HL-60 (cell line): Measurements from ENCODE around the gene CDHR5.
A peak's percentile ranks its signal among the peaks of the same experiment; 100 is the strongest.

ENCODE experiments used
- DNase-seq, 2 experiments: peaks; one replicate each; pipeline ENCODE4 v3.0.0-alpha.2; 2010 to 2020; ENCODE audit warnings: low read depth in 1 of 2, low spot score in 1 of 2
- H3K27ac ChIP-seq: fragments of 250-450 bp; sonication (Bioruptor Pico); replicated peaks from 2 replicates; pipeline ENCODE4 v1.5.1; 2020; ENCODE audit warnings: mild to moderate bottlenecking, moderate library complexity
- H3K27me3 ChIP-seq: fragments of 250-450 bp; sonication (Bioruptor Pico); 2 replicates; pipeline ENCODE4 v1.5.1; 2021; ENCODE audit warnings: mild to moderate bottlenecking, moderate library complexity; ENCODE audit not compliant: insufficient read depth, poor library complexity, severe bottlenecking
- H3K4me3 ChIP-seq: replicated peaks from 2 replicates; pipeline ENCODE4 v1.5.1; 2011; ENCODE audit warnings: mild to moderate bottlenecking, control low read depth, low read length; ENCODE audit not compliant: insufficient read depth
- GABPA ChIP-seq: IDR thresholded peaks from 2 replicates; pipeline ENCODE4 v1.6.1; 2012; ENCODE audit warnings: low read depth
- POLR2AphosphoS5 ChIP-seq: IDR thresholded peaks from 2 replicates; pipeline ENCODE4 v1.6.1; 2012; ENCODE audit warnings: low read depth
- SPI1 ChIP-seq: IDR thresholded peaks from 2 replicates; pipeline ENCODE4 v1.6.1; 2012; ENCODE audit warnings: low read depth, mild to moderate bottlenecking, borderline replicate concordance
- TF ChIP-seq, protein P1 (sequence below): IDR thresholded peaks from one replicate; pipeline ENCODE4 v1.5.1; 2011; ENCODE audit warnings: low read length, control low read depth, inconsistent platforms; ENCODE audit not compliant: insufficient read depth
- TF ChIP-seq, protein P2 (sequence below): IDR thresholded peaks from 2 replicates; pipeline ENCODE4 v1.6.1; 2012; ENCODE audit warnings: low read depth; ENCODE audit not compliant: insufficient replicate concordance

Gene CDHR5

DNA sequence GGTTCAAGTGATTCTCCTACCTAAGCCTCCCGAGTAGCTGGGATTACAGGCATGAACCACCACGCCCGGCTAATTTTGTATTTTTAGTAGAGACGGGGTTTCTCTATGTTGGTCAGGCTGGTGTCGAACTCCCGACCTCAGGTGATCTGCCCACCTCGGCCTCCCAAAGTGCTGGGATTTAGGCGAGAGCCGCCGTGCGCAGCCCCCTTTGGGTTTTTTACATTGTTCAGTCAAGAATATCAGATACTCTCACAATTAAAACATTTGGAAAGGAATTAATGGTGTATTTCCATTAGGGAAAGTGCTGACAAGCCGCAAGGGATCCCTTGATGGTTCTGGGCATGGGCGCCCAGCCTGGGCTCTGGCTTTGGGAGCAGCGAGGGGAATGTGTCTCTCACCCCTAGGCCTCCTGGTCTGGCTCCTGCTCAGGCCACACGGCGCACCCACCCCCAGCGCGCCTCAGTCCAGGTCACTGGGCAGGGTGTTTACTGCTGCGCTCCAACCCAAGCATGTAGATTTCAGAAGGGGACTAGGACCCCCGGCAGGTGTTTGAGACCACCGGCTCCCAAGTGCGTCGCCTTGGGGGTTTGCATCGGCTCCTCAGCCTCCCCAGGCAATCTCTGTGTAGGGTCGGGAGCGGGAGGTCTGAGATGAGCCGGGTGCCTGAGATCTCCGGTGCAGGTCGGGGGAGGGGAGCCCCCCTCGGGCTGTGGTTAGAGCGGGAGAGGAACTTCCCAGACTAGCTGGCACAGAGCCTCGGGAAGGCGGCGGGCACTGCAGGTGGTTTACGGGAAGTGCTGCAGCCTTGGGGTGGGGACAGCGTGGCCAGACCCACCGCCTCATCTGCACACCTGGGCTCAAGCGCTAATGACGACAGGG is 8.2 kb downstream of the CDHR5 start:
- peak overlapping the region; percentile 69 for H3K4me3 ChIP-seq
- peak; percentile 45; the same call in 1 of the 2 replicates for TF ChIP-seq POLR2AphosphoS5
- TF ChIP-seq SPI1, result peak; percentile 63; the same call in 1 of the 2 replicates
- TF ChIP-seq, protein P1, sequence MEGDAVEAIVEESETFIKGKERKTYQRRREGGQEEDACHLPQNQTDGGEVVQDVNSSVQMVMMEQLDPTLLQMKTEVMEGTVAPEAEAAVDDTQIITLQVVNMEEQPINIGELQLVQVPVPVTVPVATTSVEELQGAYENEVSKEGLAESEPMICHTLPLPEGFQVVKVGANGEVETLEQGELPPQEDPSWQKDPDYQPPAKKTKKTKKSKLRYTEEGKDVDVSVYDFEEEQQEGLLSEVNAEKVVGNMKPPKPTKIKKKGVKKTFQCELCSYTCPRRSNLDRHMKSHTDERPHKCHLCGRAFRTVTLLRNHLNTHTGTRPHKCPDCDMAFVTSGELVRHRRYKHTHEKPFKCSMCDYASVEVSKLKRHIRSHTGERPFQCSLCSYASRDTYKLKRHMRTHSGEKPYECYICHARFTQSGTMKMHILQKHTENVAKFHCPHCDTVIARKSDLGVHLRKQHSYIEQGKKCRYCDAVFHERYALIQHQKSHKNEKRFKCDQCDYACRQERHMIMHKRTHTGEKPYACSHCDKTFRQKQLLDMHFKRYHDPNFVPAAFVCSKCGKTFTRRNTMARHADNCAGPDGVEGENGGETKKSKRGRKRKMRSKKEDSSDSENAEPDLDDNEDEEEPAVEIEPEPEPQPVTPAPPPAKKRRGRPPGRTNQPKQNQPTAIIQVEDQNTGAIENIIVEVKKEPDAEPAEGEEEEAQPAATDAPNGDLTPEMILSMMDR, result no peak
- H3K27ac ChIP-seq, result peak overlapping the region; percentile 89
- H3K27me3 ChIP-seq, result no peaks in the 10 kb centered on the region
- DNase-seq, result peak in 1 of 2 experiments; percentile 60

DNA sequence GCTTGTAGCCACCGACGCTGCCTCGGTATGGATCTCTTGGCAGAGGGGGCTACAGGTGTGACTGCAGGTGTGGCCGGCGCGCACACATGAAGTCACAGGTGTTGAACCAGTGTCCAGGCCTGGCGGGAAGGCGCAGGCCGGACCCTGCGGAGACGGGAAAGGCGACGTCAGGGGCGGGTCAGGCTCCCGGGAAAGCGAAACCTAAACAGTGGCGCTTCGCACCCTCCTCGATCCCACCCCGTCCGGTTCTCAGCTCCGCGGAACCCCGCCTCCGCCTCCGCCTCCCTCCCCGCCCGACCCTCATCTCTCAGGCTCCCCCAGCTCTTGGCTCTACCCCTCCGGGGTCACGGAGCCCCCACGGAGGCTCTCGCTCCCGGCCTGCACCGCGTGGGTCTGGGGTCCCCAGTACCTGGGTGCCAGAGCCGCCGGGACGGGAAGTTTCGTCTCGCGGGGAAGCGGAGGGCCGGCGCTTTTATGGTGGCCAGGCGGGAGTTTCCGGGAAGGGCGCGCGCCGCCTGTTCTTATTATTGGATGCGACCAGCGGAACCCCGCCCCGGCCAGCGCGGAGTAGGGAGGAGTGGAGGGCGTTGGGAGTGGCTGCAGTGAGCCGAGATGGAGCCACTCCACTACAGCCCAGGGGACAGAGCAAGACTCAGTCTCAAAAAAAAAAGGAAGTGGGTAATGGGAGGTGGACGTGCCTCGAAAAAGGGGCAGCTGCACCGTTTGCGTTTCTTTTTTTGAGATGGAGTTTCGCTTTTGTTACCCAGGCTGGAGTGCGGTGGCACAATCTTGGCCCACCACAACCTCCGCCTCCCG is 9.0 kb downstream of the CDHR5 start, which contains the start of gene IRF7:
Gene IRF7, minus strand, starts transcription at position 447 of the 816 bp plus-strand sequence. CDS start 586 bp downstream, outside the sequence.
- H3K27me3 ChIP-seq, result no peaks in the 10 kb centered on the region
- H3K27ac ChIP-seq, result peak within 1 kb of the TSS; percentile 89
- TF ChIP-seq, protein P1, result no peak
- peak; percentile 99 for TF ChIP-seq SPI1
- TF ChIP-seq POLR2AphosphoS5, result peak; percentile 62; the same call in 1 of the 2 replicates
- TF ChIP-seq, protein P2, sequence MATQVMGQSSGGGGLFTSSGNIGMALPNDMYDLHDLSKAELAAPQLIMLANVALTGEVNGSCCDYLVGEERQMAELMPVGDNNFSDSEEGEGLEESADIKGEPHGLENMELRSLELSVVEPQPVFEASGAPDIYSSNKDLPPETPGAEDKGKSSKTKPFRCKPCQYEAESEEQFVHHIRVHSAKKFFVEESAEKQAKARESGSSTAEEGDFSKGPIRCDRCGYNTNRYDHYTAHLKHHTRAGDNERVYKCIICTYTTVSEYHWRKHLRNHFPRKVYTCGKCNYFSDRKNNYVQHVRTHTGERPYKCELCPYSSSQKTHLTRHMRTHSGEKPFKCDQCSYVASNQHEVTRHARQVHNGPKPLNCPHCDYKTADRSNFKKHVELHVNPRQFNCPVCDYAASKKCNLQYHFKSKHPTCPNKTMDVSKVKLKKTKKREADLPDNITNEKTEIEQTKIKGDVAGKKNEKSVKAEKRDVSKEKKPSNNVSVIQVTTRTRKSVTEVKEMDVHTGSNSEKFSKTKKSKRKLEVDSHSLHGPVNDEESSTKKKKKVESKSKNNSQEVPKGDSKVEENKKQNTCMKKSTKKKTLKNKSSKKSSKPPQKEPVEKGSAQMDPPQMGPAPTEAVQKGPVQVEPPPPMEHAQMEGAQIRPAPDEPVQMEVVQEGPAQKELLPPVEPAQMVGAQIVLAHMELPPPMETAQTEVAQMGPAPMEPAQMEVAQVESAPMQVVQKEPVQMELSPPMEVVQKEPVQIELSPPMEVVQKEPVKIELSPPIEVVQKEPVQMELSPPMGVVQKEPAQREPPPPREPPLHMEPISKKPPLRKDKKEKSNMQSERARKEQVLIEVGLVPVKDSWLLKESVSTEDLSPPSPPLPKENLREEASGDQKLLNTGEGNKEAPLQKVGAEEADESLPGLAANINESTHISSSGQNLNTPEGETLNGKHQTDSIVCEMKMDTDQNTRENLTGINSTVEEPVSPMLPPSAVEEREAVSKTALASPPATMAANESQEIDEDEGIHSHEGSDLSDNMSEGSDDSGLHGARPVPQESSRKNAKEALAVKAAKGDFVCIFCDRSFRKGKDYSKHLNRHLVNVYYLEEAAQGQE, result no peak
- peak; percentile 63; the same call in 1 of the 2 replicates for TF ChIP-seq GABPA
- peak; percentile 78 to 98 for DNase-seq
- peak within 1 kb of the TSS; percentile 69 for H3K4me3 ChIP-seq

DNA sequence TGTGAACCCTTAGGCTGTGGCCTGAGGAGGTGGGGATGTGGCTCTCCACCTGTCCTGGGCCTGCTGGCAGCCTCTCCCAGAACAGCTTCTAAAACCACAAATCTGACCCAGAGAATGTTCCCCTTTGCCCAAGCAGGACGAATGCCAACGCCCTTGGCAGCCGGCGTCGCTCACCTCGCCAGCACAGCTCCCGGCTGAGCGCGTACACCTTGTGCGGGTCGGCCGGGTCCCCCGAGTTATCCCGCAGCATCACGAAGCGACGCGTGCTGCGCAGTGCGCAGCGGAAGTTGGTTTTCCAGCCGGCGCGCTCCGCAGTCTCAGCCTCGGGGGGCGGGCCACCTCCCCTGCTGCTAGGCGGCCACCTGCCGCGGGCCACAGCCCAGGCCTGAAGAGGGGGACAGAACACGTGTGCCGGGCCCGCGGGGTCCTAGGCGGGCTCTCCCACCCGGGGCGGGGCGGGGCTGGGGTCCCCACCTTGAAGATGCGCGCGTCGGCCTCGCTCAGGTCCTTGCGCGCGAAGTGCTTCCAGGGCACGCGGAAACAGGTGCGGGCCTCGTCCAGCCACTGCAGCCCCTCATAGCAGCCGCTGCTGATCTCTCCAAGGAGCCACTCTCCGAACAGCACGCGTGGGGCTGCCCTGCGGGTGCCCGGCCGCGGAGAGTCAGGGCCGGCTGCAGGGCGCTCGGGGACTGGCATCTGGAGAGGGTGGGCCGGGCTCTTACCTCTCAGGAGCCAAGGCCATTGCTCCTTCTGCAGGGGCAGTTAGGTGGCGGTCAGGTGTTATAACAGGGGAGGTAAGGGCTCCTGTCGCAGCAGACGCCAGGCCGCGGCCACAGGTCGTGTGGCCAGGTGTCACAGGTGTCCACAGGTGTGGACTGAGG is 9.9 kb downstream of the CDHR5 start:
- no peak for DNase-seq
- peak overlapping the region; percentile 89 for H3K27ac ChIP-seq
- peak overlapping the region; percentile 69 for H3K4me3 ChIP-seq
- no peak for TF ChIP-seq SPI1
- TF ChIP-seq, protein P2, result no peak
- TF ChIP-seq POLR2AphosphoS5, result no peak
- TF ChIP-seq, protein P1, result no peak
- no peak for TF ChIP-seq GABPA
- H3K27me3 ChIP-seq, result no peaks in the 10 kb centered on the region
